GM12872 (cell line): ENCODE data around the gene PTF1A.

Source experiments
- TF ChIP-seq, protein P1 (sequence below): IDR thresholded peaks from 3 replicates; pipeline ENCODE4 v1.5.1; 2011; ENCODE audit warnings: low read depth, mild to moderate bottlenecking, low read length, moderate library complexity; ENCODE audit not compliant: insufficient read depth

PTF1A gene

DNA sequence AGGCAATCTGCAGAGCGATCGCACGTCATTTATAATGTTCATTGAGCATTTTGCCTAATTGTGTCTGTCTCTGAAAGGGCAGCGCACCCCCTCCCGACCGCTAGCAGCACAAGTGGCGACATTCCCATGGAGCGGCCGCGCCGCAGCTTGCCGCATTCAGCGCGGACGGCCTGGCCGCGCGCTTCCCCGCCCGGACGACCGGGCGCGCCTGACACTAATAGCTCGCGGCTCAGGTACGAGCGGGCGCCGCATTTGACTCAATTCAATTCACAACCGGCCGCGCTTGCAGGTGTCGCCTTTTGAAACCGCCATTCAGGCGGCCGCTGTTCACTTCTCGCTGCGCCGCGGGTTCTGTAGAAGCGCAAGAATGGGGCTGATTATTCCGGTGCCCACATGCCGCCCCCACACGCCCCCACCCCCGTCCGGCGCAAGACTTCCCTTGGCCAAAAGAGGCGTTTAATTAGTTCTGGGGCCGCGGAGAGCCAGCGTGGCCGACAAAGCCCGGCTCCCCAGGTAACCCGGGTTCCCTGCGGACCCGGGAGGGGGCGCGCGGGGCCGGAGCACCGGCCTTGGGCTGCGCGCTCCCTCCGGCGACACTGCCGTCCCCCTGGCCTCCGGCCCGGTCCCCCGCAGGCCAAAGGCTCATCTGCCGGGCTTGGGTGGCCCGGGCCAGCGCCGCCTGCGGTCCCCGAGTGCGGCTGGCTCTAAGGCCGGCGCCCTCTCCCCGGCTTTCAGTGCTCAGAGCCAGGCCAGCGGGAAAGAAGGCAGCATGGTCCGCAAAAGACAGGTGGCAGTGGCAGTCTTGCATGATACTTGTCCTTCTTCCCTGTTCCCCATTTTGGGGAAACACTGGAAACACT lies 18.7 kb upstream of the PTF1A start:
- TF ChIP-seq, protein P1, sequence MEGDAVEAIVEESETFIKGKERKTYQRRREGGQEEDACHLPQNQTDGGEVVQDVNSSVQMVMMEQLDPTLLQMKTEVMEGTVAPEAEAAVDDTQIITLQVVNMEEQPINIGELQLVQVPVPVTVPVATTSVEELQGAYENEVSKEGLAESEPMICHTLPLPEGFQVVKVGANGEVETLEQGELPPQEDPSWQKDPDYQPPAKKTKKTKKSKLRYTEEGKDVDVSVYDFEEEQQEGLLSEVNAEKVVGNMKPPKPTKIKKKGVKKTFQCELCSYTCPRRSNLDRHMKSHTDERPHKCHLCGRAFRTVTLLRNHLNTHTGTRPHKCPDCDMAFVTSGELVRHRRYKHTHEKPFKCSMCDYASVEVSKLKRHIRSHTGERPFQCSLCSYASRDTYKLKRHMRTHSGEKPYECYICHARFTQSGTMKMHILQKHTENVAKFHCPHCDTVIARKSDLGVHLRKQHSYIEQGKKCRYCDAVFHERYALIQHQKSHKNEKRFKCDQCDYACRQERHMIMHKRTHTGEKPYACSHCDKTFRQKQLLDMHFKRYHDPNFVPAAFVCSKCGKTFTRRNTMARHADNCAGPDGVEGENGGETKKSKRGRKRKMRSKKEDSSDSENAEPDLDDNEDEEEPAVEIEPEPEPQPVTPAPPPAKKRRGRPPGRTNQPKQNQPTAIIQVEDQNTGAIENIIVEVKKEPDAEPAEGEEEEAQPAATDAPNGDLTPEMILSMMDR = no peak

DNA sequence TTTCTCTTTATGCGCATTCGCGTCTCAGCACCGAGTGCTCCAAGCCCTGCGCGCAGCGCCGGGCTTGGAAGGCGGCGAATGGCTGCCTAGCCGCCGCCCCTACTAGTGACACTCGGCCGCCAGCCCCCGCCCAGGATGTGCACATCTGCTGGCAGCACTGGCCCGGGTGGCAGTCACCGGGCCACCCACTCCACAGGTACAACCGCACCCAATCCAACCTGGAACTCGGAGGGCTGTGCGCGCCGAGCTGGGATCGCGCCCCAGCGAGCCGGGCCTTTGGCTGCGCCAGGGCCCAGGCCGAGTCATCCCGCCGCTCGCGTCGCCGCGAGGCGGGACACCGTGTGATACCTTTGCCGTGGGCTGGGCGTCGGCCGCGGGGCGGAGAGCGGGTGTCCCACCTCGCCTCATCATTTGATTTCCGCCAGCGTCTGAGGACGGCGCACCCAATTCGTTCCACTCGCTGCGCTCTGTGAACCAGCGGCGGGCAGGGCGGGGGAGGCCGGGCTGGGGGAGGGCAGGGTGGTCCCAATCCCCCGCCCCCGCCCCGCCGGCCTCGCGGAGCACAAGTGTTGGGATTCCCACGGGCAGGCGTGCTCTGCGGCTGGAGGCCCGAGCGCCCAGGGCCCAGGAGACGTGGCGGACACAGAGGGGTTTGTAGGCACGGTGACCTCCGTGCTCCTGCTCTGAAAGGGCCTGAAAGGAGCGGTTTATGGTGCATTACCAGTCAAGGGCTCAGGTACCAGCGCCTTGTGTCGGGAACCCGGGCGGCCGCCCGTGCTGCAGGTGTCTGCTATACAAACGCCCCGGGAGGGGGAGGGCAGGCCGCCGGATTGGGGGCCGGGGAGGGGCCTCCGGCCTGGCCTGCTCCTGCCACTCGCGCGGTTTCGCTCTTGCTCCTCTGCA lies 17.8 kb upstream of the PTF1A start:
- TF ChIP-seq, protein P1 = no peak

DNA sequence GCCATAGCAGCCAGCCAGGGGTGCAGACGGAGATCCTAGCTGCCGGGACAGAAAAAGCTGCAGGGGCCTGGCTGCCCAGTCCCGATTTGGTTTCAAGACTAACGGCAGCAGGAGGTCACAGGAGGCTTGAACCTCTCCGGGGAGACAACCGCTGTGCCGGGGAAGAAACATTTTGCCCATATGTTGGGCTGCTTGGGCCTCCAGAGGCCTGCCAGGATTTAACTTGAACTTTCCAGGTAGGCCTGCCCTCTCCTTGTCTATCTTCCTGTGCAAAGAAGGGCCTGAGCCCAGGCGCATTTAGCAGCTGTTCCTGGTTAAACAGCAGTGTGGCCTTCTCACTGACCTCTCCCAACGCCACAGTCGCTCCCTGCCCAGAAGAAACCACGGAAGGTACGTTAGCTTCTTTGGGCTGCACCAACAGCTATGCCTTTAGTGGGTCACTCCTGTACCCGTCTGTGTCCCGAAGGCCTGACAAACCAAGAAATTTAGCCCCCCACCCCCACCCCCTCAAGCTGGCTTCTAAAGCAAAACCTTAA lies 17.1 kb upstream of the PTF1A start:
- TF ChIP-seq, protein P1 = no peak

DNA sequence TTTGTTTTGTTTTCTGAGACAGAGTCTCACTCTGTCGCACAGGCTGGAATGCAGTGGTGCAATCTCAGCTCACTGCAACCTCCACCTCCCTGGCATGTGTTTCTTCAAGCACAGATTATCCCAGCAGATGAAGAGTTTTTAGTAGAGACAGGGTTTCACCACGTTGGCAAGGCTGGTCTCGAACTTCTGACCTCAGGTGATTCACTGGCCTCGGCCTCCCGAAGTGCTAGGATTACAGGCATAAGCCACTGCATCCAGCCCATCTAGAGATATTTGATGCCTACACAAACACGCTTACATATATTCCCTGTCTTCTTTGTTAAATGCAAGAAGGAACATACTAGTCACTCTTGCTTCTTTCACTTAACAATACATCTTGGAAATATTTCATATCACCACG lies 5.9 kb upstream of the PTF1A start:
- TF ChIP-seq, protein P1 = no peak

DNA sequence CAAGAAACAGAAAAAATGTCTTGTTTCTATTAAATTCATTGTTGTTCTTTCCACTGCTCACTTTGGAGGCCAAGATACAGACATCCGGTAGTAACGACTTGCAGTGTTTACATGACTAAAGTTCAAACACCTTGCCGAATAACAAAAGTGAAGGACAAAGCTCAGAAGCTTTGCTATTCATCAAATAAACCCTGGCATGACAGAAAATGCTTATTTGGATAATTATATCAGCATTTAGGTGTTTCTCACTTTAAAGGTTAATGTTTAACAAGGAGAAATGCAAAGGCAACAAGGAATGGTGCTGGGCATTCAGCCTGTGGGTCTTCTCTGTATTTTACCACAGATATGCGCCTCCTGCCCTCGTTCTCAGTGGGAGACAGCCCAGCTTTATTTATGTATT lies 5.4 kb upstream of the PTF1A start:
- TF ChIP-seq, protein P1 = no peak

DNA sequence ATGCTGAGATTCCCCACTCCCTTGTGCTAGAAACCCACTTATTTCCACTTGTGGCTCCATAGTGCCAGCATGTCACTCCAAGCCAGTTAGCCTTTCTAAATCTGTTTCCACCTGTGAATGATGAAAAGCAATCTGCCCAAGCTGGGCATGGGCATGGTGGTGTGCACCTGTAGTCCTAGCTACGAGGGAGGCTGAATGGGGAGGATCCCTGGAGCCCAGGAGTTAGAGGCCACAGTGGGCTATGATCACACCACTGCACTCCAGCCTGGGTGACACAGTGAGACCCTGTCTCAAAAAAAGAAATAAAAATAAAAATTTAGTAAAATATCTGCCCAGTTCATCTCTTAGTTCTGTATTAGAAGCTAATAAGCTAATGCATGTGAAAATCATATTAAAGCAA lies 5.0 kb upstream of the PTF1A start:
- TF ChIP-seq, protein P1 = no peak

DNA sequence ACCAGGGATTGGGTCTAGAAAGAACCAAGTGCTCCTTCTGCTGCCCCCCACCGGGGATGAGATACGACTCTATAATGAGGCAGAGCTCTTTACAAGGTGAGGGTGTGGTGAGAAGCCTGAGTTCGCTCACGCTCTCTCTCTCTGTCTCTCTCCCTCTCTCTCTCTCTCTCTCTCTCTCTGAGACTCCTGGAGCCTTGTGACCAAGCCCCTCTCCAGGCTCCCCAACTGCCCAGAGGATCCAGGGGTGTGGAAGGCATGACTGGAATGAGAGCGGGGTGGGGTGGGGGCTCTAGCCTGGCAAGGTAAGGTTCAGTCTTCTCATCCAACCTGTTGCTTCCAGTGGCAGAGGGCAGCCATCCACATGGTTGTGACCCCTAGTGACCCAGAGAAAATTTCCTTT lies 3.1 kb upstream of the PTF1A start:
- TF ChIP-seq, protein P1 = no peak
